ENCODE results near the gene AUNIP.

- TF ChIP-seq, protein P1, sequence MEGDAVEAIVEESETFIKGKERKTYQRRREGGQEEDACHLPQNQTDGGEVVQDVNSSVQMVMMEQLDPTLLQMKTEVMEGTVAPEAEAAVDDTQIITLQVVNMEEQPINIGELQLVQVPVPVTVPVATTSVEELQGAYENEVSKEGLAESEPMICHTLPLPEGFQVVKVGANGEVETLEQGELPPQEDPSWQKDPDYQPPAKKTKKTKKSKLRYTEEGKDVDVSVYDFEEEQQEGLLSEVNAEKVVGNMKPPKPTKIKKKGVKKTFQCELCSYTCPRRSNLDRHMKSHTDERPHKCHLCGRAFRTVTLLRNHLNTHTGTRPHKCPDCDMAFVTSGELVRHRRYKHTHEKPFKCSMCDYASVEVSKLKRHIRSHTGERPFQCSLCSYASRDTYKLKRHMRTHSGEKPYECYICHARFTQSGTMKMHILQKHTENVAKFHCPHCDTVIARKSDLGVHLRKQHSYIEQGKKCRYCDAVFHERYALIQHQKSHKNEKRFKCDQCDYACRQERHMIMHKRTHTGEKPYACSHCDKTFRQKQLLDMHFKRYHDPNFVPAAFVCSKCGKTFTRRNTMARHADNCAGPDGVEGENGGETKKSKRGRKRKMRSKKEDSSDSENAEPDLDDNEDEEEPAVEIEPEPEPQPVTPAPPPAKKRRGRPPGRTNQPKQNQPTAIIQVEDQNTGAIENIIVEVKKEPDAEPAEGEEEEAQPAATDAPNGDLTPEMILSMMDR (IDR thresholded peaks at IDR 0.05), result no peak
- TF ChIP-seq ZFX (IDR thresholded peaks at IDR 0.05; ENCODE audit: borderline replicate concordance), result no peak
Observed at GRCh38 chr1:25858906-25859789, at the start of gene AUNIP.
